HL-60 (cell line): ENCODE results near the gene CPNE6.

Source experiments
- GABPA ChIP-seq: IDR thresholded peaks from 2 replicates; pipeline ENCODE4 v1.6.1; 2012; ENCODE audit warnings: low read depth
- POLR2AphosphoS5 ChIP-seq: IDR thresholded peaks from 2 replicates; pipeline ENCODE4 v1.6.1; 2012; ENCODE audit warnings: low read depth
- SPI1 ChIP-seq: IDR thresholded peaks from 2 replicates; pipeline ENCODE4 v1.6.1; 2012; ENCODE audit warnings: low read depth, mild to moderate bottlenecking, borderline replicate concordance
- TF ChIP-seq, protein P1 (sequence below): IDR thresholded peaks from one replicate; pipeline ENCODE4 v1.5.1; 2011; ENCODE audit warnings: low read length, control low read depth, inconsistent platforms; ENCODE audit not compliant: insufficient read depth
- TF ChIP-seq, protein P2 (sequence below): IDR thresholded peaks from 2 replicates; pipeline ENCODE4 v1.6.1; 2012; ENCODE audit warnings: low read depth; ENCODE audit not compliant: insufficient replicate concordance

DNA sequence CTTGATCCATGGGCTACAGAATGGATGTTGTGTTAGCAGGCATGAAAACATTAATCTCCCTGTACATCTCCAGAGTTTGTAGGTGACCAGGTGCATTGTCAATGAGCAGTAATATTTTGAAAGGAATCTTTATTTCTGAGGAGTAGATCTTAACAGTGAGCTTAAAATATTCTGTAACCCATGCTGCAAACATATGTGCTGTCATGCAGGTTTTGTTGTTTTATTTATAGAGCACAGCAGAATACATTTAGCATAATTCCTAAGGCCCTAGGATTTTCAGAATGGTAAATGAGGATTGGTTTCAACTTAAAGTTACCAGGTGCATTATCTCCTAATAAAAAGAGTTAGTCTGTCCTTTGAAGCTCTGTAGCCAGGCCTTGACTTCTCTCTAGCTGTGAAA is 55.6 kb downstream of the CPNE6 start:
- TF ChIP-seq, protein P1, sequence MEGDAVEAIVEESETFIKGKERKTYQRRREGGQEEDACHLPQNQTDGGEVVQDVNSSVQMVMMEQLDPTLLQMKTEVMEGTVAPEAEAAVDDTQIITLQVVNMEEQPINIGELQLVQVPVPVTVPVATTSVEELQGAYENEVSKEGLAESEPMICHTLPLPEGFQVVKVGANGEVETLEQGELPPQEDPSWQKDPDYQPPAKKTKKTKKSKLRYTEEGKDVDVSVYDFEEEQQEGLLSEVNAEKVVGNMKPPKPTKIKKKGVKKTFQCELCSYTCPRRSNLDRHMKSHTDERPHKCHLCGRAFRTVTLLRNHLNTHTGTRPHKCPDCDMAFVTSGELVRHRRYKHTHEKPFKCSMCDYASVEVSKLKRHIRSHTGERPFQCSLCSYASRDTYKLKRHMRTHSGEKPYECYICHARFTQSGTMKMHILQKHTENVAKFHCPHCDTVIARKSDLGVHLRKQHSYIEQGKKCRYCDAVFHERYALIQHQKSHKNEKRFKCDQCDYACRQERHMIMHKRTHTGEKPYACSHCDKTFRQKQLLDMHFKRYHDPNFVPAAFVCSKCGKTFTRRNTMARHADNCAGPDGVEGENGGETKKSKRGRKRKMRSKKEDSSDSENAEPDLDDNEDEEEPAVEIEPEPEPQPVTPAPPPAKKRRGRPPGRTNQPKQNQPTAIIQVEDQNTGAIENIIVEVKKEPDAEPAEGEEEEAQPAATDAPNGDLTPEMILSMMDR = no peak
- TF ChIP-seq POLR2AphosphoS5 (no peak), SPI1 (no peak), GABPA (no peak)
- TF ChIP-seq, protein P2, sequence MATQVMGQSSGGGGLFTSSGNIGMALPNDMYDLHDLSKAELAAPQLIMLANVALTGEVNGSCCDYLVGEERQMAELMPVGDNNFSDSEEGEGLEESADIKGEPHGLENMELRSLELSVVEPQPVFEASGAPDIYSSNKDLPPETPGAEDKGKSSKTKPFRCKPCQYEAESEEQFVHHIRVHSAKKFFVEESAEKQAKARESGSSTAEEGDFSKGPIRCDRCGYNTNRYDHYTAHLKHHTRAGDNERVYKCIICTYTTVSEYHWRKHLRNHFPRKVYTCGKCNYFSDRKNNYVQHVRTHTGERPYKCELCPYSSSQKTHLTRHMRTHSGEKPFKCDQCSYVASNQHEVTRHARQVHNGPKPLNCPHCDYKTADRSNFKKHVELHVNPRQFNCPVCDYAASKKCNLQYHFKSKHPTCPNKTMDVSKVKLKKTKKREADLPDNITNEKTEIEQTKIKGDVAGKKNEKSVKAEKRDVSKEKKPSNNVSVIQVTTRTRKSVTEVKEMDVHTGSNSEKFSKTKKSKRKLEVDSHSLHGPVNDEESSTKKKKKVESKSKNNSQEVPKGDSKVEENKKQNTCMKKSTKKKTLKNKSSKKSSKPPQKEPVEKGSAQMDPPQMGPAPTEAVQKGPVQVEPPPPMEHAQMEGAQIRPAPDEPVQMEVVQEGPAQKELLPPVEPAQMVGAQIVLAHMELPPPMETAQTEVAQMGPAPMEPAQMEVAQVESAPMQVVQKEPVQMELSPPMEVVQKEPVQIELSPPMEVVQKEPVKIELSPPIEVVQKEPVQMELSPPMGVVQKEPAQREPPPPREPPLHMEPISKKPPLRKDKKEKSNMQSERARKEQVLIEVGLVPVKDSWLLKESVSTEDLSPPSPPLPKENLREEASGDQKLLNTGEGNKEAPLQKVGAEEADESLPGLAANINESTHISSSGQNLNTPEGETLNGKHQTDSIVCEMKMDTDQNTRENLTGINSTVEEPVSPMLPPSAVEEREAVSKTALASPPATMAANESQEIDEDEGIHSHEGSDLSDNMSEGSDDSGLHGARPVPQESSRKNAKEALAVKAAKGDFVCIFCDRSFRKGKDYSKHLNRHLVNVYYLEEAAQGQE = no peak
